Hypothalamus (tissue), 51 donors: ENCODE data around the gene MRPL42.
"Not testable (repeated sequence)": the region's sequence is repeated elsewhere in the genome, so short reads cannot be mapped to it uniquely, and the experiment has no call there.

Source experiments
- DNase-seq, 51 donors: peaks; one replicate each; lab custom pipeline; 2025; lab: John Stamatoyannopoulos, UW

The MRPL42 gene

DNA sequence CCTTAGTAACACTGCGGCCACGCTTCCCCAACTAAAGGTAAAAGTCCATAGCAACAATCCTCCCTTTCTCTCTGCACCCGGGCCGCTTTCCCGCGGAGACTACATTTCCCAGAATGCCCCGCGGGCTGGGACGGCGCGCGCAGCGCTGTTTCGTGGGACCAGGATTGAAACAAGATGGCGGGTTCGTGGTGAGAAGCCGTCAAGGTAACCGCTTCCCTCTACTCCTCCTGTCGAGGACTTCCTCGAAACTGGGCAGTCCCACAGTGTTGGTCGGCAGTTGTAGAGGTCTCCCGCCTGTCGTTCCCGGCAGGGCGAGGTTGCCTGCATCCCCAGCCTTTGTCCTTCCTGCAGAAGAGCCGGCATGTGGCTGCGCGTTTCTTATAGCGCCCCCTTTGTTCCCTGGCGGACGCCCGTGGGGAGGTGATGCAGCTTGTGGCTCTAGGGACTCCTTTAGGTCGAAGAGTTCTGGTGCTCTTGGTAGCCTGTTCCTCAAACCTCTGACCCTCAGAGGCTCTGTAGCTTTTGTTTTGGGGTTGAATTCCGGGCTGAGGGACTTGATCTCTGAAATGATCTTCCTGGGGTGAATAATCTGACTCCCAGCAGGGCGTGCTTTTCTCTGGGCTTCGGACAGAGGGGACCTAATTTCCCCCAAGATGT is at the start of gene MRPL42:
Gene MRPL42, plus strand, starts transcription at position 164 of the 657 bp plus-strand sequence. CDS start 1,772 bp downstream, outside the sequence.
- peak; percentile 39 to 93 (median 81) for DNase-seq

DNA sequence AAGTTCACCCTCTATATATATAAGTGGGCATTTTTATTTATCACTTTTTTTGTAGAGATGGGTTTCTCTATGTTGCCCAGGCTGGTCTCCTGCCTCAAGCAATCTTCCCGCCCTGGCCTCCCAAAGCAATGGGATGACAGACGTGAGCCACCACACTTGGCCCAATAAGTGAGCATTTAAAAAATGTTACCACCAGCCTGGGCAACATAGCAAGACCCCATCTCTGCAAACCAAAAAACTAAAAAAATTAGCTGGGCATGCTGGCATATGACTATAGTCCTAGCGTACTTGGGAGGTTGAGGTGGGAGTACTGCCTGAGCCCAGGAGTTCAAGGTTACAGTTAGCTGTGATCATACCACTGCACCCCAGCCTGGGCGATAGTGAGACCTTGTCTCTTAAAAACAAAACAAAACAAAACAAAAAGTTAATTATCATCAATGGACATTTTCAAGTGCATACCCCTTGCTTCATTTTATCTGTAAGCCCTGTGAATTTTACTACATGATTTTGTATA is 49.3 kb upstream of the MRPL42 start:
- DNase-seq, result no peak

DNA sequence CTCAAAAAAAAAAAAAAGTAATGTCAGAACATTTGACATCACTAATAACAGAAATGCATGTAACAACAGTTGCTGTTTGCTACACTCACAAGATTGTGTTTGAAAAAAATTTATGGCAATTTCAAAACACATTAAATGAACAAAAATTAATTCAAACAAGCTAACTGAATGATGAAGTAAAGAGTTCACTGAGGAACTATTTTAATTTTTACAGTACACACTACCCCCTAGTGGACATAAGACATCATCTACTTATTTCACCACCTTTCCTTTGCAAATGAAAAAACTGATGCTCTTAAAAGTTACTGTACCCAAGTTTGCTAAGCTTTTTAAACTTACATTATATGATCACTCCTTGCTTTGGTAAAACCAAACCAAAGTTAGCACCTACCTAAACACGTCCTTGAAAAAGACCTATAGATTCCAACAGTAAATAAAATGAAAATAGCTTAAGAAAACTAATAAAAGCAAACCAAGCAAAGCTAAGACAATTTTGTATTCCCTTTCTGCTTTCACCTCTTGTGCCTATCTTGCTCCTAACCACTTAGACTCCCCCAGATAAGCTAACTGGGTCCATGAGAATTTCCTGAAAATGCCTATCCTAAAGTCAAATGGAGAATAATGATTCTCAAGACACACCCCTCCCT is 47.8 kb upstream of the MRPL42 start:
- DNase-seq, result no peak

DNA sequence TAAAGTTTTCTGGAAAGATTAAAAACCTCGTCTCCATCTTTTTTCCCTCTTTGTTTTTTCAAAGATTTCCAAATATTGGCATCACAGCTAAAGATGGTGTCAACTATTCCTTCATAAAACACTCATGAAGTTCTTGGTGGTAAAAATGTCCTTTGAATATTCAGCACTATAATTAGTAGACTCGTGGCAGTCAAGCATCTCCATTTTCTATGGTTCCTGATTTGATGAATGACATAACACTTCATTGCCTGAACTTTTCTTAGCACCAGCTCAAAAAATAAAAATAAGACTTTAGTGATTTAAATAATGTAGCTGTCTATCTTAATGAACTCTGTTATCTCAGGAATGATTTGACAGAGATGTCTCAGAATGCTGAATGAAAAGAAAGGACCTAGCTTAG is 45.3 kb upstream of the MRPL42 start:
- no peak for DNase-seq

DNA sequence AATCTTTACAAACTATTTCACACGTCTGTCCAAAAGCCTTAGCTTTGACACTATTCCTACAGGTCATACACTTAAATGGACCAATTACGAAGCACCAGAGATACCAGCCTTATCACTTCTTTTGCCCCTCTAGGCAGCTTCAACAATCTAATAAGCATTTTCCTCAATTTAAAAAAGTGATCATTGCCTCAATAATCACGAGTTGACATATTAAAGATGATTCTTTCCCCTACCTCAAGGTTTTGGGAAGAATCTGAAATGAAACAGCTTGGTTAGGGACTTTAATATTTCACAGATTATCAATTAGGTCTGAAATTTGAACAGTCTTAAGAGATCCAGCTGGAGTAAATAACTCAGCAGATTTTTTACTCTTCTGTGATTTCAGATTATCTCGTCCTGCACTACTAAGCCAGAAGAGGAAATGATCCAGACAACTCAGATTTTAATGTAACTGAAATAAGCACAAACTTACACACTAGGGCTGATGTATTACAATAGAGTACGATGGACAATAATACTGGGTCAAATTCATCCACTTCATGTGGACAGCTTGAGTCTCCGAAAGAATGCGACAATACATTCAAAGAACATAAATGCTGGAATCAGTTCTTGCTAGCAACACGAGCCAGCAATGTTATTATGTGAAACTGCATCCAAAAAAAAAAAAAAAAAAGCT is 41.4 kb upstream of the MRPL42 start:
- no peak for DNase-seq

DNA sequence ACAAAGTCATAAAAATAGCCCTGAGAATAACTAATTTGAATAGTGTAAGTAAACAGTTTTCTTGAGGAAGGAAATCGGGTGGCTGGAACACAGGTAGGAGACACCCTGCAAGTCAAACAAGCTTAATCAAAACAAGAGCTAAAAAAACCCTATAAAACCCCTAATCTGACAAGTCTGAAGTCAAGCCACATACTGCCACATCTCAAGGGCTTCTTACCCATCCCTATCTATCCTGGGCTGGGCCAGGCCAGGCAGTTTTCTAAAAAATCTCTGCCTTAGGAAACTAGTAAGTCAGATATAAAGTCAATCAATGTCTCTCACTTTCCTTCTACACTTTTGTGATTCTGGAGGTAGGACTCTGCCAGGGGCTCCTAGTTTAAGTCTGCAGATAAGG is 40.9 kb upstream of the MRPL42 start:
- DNase-seq, result no peak

DNA sequence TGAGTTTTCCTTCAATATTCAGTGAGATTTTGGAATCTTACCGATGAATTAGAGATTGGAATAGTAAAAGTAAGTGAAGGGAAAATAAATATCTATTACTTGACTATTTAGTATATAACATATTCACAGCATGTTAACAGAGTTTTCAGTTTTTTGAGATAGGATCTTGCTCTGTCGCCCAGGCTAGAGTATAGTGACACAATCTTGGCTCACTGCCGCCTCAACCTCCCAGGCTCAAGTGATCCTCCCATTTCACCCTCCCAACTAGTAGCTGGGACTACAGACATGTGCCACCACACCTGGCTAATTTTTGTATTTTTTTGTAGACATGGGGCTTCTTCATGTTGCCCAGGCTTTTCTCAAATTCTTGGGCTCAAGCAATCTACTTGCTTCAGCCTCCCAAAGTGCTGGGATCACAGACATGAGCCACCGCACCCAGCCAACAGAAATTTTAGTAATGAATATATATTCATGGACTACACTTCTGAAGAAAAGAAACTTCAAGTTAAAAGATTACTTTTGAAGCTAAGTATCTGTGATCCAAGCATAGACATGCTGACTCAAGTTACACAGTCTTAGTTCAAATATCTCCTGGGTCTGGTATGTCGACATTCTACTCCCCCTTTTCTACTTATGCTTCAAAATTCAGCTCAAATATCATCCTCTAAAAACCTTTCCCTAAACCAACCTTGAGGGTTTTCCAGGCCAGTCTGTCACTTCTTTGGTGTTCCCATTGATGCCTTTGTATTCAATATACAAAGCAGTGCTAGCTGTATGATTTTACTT is 39.3 kb upstream of the MRPL42 start:
- DNase-seq, result no peak

DNA sequence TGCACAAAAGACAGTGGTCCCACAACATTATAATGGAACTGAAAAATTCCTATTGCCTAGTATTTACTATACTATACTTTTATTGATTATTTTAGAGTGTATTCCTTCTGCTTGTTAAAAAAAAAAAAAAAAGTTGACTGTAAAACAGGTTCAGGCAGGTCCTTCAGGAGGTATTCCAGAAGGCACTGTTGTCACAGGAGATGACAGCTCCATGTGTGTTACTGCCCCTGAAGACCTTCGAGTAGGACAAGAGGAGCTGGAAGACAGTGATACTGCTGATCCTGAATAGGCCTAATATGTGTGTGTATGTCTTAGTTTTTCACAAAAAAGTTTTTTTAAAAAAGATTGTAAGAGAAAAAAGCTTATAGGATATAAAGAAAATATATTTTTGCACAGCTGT is 37.9 kb upstream of the MRPL42 start:
- DNase-seq, result no peak

DNA sequence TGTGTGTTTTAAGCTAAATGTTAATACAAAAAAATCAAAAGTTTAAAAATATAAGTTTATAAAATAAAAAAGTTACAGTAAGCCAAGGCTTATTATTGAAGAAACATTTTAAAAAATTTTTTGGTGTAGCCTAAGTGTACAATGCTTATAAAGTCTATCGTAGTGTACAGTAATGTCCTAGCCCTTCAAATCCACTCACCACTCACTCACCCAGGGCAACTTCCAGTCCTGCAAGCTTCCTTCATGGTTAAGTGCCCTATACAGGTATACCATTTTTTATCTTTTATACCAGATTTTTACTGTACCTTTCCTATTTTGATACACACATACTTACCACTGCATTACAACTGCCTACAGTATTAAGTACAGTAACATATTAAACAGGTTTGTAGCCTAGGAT is 37.5 kb upstream of the MRPL42 start:
- DNase-seq, result no peak

DNA sequence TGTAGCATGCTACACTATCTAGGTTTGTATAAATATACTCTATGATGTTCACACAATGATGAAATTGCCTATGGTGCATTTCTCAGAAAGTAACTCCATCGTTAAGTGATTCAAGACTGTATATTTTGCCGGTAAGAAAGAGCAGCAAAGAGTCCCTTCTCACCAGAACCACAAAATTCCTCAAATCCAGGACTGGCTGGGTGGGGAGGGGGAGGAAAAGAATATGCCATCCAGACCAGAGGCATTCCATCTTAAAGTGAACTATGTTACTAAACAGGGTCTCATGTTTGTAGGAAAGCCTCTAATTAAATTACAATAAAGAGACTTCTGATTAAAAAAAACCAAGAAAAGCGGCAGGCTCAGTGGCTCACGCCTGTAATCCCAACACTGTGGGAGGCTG is 37.0 kb upstream of the MRPL42 start:
- no peak for DNase-seq

DNA sequence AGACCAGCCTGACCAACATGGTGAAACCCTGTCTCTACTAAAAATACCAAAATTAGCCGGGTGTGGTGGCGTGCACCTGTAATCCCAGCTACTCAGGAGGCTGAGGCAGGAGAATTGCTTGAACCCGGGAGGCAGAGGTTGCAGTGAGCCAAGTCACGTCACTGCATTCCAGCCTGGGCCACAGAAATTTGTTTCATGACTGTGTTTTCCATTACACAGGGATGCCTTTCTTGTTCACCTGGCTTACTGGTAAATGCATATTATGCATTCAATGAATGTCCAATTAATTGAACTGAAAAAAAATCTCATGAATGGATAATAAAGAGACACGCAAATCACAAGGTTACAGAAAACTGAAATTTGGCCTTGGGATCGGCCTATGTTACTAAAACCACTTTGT is 35.3 kb upstream of the MRPL42 start:
- not testable (repeated sequence) for DNase-seq

DNA sequence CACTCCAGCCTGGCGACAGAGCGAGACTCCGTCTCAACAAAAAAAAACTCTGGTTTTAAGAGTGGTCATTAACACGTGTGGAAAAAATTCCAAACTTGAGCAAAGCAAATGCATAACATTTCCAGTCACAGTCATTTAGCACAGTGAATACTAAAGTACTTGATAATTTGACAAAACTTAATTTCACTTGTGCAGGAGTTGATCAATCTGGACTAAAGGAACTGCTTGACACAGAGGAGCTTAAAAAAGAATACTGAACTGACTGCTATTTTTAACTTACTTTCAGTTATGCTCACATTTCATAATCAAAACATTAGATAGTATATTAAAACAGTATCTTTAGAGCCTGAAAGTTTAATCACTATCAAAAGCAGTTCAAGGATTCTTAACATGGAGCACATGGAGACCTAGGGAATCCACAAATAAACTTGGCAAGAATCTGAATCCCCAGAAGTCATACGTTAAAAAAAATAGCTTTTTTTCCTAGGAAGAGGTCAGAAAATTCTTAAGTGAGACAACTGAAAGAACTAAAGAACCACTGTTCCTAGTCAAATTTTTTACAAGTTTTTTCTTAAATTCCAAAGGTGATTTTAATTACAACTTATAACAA is 33.0 kb upstream of the MRPL42 start:
- DNase-seq, result no peak

DNA sequence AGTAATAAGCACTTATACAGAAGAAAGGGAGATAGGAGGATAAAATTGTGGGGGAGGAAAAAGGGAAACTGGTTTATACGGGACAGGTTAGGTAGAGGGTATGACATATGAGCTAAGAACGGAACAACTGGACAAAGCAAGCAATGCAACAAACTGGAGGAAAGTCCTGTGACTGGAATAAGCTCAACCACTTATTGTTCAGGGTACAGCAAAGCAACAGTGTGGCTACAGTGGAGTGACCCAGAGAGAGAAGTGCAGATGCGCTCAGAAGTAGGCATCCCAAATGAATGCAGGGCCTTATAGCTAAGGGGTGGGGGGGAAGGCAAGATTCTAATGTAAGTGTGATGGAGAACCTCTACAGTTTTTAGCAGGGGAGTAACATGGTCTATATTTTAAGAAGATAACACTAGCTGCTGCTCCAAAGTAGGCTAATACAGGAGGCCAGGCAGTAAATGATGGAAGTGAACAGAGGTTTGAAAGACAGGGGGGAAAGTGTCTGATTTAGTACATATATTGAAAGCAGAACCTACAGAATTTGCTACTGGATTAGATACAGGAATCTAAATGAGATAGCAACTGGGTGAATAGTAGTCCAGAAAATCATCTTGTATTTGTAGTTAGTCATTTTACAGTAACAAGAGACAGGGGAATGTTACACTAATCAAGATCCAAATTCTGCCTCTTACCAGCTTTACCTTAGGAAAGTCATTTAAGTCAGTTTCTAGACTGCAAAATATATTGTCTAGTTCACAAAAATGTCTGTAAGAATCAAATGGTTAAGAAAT is 28.9 kb upstream of the MRPL42 start:
- DNase-seq, result no peak

DNA sequence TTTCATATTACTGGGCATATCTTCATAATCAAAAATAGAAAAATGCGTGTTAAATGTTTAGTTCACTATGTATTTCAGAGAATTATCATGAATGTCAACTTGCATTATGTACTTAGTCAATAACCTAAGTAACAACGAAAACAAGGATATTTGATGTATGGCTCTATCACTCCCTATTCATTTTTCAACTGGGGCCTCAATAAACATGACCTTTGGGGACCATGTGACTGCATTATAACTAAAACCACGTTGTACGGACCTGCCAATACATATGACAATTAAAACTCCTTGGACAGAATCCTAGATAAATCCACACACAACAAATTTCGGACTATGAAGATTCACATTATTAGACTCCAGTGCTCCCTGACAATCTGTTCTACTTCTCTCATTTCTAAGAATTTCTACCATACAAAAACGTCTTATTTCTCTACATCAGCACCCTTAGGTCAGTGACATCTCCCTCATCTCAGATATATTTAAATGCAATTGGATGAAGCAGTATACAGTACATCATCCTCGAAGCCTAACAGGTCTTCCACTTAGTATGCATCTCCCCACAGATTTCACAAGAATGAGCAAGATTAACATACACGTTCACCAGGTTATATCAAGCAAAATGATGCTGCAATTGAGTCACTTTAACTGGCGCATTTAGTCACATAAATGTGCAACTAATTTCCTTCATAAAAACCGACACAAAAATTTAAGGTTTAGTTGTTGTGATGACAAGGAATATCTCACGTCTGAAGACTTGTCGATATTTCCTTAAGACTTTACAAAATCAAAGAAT is 27.1 kb upstream of the MRPL42 start:
- DNase-seq, result no peak

DNA sequence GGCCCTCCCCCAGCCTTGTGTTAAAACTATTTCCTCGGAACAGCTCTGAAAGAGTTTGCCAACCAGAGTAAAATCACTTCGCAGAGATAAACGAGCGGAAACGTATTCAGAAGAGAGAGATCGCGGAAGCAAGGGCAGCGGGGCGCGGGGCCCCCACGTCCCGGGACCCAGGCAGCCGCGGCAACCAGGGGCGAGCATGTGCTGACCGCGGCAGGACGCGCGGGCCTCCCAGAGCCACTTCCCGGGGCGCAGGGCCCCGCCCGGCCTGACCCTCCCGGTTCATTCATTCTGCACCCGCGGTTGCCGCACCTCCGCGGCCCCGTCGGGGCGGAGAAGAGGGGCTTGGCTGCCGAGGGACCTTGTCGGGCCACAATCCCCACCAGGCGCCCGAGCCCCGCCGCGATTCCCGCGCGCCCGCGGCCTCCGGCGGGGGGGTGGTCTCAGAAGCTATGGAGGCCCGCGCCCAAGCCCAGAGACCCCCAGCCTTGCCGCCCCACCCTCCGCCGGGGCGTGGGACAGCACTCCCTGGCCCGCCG is 26.2 kb upstream of the MRPL42 start:
- peak in 15 of 51 donors; percentile 7 to 54 (median 35) for DNase-seq

DNA sequence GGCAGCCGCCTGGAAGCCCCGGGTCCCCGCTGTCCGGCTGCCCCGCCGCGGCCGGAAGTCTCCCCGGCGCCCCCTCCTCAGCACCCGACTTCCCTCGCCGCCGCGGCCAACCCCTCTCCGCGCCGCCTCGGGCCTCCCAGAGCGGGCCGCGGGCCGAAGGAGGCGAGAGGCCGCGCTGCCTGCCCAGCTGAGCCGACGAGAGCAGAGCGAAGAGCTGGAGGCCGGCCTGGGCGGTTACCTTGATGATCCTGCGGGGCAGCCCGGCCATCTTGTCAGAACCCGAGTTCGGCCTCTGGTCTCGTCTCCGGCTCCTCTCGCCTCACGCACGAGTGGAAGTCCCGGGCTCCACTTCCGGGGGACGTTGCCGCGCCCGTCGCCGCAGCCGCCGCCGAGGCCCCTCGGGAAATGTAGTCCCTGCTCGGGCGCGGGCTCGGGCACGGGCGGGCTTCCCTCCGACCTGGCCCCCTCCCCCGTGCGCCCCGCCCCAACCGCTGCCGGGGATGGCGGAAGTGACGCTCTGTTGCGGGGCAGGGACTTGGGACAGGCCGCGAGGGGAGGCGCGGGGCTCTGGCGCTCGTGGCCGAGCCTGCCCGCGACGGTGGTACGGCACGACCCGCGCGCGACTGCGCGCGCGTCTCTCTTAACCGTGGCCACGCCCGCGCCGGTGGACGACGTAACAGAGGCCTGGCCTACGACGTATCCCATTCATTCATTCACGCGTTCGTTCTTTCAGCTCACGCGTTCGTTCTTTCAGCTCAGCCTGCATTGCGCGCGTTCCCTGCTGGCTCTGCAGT is 25.5 kb upstream of the MRPL42 start, which contains the start of gene UBE2N:
Gene UBE2N, minus strand, starts transcription at position 331 of the 794 bp plus-strand sequence. Its CDS starts 63 bp downstream, at position 268.
- DNase-seq, result peak; percentile 73 to 99 (median 95)
